Measurements from ENCODE around the gene PRSS53. TPM values are rescaled to one million over a fixed set of nuclear protein-coding genes. Genes with fewer than 3 reads are reported as not detected.

PRSS53 gene
- total and polyA plus RNA-seq, 10 of the 15 experiments (the other 5 are each of a cell fraction or from before 2014, with no cell fraction given): 0.35 to 3.4 (median 0.88) TPM; not detected in 2

GRCh38 chr16:31130336-31130891 is 41.7 kb upstream of the PRSS53 start:
- 98% methylated on average over 10 of the region's 10 CpGs for WGBS (ENCODE audit: insufficient coverage, insufficient replicate concordance, low lambda C conversion rate, missing lambda C conversion rate)

More at GRCh38 chr16:31130336-31130891, 41.7 kb upstream of the PRSS53 start:
- H3K27ac ChIP-seq (ENCODE audit: control insufficient read depth, insufficient read depth): no peak overlapping the region
- no peaks in the 10 kb centered on the region for H3K27me3 ChIP-seq (replicated peaks in 1 of 2; ENCODE audit: control insufficient read depth in 2 of 2, insufficient read depth in 2 of 2, low read length in 1 of 2)
- no peaks in the 10 kb centered on the region for H3K9me3 ChIP-seq (replicated peaks; ENCODE audit: control insufficient read depth, insufficient read depth, low read length)
- no peak overlapping the region for H3K4me2 ChIP-seq (ENCODE audit: control insufficient read depth, insufficient read depth)
- POLR2A ChIA-PET: no interaction called here
- no peak overlapping the region for H3K9ac ChIP-seq (ENCODE audit: control insufficient read depth, insufficient read depth, low read length)
- no peak for ATAC-seq
- H3K4me1 ChIP-seq (ENCODE audit: control insufficient read depth, insufficient read depth, low read length): no peaks in the 10 kb centered on the region
- no peaks in the 10 kb centered on the region for H3K79me2 ChIP-seq (ENCODE audit: control insufficient read depth, insufficient read depth, low read length)
- H2AFZ ChIP-seq (ENCODE audit: control insufficient read depth, low read depth, low read length): no peak overlapping the region
- SMC1A ChIA-PET (ENCODE audit: uncharacterized antibody, unreplicated experiment): no interaction called here
- RAD21 ChIA-PET (ENCODE audit: unreplicated experiment): interaction anchor here (0.5 kb wide), 2 partner anchors 21 to 36 kb away, joined by 3 read pairs; partner anchors contain the start of gene VKORC1
- no peaks in the 10 kb centered on the region for H4K20me1 ChIP-seq (ENCODE audit: control insufficient read depth, insufficient read depth)
- intact Hi-C loops (cut with micrococcal nuclease; ENCODE audit: unreplicated experiment) (no loop called here), in situ Hi-C loops (cut with MboI) (no loop called here)
- DNase-seq (ENCODE audit: low read depth, low spot score): no peak
- BruUV-seq (replicated peaks): TSS peak; percentile 65
- H3K4me3 ChIP-seq: no peak overlapping the region
- TF ChIP-seq TAF1 (IDR thresholded peaks at IDR 0.05; ENCODE audit: borderline replicate concordance, low read depth, low read length) (no peak), POLR2AphosphoS2 (IDR thresholded peaks at IDR 0.05; ENCODE audit: low read depth, low read length) (no peak), SMAD5 (IDR thresholded peaks at IDR 0.05; ENCODE audit: low read depth) (no peak), POLR2AphosphoS5 (IDR thresholded peaks at IDR 0.05; ENCODE audit: low read length) (no peak), HDAC2 (IDR thresholded peaks at IDR 0.05) (no peak), RELA (IDR thresholded peaks at IDR 0.05; ENCODE audit: borderline replicate concordance, partially characterized antibody) (no peak), NBN (IDR thresholded peaks at IDR 0.05) (no peak), TBL1XR1 (IDR thresholded peaks at IDR 0.05; ENCODE audit: low read depth, low read length) (no peak), HCFC1 (IDR thresholded peaks at IDR 0.05; ENCODE audit: low read length) (no peak), DPF2 (IDR thresholded peaks at IDR 0.05) (no peak)
- TF ChIP-seq, protein P1, sequence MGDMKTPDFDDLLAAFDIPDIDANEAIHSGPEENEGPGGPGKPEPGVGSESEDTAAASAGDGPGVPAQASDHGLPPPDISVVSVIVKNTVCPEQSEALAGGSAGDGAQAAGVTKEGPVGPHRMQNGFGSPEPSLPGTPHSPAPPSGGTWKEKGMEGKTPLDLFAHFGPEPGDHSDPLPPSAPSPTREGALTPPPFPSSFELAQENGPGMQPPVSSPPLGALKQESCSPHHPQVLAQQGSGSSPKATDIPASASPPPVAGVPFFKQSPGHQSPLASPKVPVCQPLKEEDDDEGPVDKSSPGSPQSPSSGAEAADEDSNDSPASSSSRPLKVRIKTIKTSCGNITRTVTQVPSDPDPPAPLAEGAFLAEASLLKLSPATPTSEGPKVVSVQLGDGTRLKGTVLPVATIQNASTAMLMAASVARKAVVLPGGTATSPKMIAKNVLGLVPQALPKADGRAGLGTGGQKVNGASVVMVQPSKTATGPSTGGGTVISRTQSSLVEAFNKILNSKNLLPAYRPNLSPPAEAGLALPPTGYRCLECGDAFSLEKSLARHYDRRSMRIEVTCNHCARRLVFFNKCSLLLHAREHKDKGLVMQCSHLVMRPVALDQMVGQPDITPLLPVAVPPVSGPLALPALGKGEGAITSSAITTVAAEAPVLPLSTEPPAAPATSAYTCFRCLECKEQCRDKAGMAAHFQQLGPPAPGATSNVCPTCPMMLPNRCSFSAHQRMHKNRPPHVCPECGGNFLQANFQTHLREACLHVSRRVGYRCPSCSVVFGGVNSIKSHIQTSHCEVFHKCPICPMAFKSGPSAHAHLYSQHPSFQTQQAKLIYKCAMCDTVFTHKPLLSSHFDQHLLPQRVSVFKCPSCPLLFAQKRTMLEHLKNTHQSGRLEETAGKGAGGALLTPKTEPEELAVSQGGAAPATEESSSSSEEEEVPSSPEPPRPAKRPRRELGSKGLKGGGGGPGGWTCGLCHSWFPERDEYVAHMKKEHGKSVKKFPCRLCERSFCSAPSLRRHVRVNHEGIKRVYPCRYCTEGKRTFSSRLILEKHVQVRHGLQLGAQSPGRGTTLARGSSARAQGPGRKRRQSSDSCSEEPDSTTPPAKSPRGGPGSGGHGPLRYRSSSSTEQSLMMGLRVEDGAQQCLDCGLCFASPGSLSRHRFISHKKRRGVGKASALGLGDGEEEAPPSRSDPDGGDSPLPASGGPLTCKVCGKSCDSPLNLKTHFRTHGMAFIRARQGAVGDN (IDR thresholded peaks at IDR 0.05): no peak
- CTCF ChIA-PET: no interaction called here
- H3K36me3 ChIP-seq (ENCODE audit: control insufficient read depth in 2 of 2, insufficient read depth in 2 of 2, low read length in 1 of 2): no peaks in the 10 kb centered on the region; a peak in 2 of 4 replicates
- FAIRE-seq: no peak

All from GM12878 (cell line).